Measurements from ENCODE around the gene CEP170.

The CEP170 gene

DNA sequence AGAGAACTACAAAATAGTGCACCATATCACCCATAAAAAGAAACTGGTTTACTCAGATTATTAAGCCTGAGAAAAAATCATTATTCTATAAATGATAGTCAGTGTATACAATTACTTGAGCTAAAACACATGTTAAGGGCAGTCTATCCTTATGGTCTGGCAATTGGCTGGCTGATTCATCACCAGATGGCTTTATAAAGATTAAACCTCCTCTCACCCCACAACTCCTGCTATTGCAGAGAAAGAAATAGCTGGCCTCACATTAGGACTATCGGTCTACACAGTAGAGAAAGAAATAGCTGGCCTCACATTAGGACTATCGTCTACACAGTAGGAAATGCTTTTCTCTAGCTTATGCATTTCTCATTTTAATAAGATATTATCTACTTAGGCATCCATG lies 21.2 kb downstream of the CEP170 start:
- no peaks in the 10 kb centered on the region for H3K27me3 ChIP-seq (ENCODE audit: control insufficient read depth, insufficient read depth, low read length)
- no peak overlapping the region for H3K27ac ChIP-seq
- H3K4me1 ChIP-seq = no peaks in the 10 kb centered on the region
- no peak overlapping the region for H3K4me3 ChIP-seq (ENCODE audit: low read depth, low read length)
- no peak overlapping the region for H2AFZ ChIP-seq
- H3K36me3 ChIP-seq (ENCODE audit: control insufficient read depth, insufficient read depth, low read length) = peaks cover 2% of the 10 kb centered on the region
- peaks cover 3% of the 10 kb centered on the region for H3K9me3 ChIP-seq (ENCODE audit: control insufficient read depth, low read length)
- H3K79me2 ChIP-seq = peaks cover 8% of the 10 kb centered on the region
- H3K9ac ChIP-seq = no peak overlapping the region
- TF ChIP-seq, protein P1, sequence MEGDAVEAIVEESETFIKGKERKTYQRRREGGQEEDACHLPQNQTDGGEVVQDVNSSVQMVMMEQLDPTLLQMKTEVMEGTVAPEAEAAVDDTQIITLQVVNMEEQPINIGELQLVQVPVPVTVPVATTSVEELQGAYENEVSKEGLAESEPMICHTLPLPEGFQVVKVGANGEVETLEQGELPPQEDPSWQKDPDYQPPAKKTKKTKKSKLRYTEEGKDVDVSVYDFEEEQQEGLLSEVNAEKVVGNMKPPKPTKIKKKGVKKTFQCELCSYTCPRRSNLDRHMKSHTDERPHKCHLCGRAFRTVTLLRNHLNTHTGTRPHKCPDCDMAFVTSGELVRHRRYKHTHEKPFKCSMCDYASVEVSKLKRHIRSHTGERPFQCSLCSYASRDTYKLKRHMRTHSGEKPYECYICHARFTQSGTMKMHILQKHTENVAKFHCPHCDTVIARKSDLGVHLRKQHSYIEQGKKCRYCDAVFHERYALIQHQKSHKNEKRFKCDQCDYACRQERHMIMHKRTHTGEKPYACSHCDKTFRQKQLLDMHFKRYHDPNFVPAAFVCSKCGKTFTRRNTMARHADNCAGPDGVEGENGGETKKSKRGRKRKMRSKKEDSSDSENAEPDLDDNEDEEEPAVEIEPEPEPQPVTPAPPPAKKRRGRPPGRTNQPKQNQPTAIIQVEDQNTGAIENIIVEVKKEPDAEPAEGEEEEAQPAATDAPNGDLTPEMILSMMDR (IDR thresholded peaks at IDR 0.05) = no peak
- H3K4me2 ChIP-seq (ENCODE audit: low read length) = no peak overlapping the region

GRCh38 chr1:243230914-243231313 lies 24.2 kb downstream of the CEP170 start:
- no peak overlapping the region for H3K4me3 ChIP-seq (ENCODE audit: low read depth, low read length)
- no peak overlapping the region for H3K4me2 ChIP-seq (ENCODE audit: low read length)
- no peaks in the 10 kb centered on the region for H3K4me1 ChIP-seq
- H3K79me2 ChIP-seq = peaks cover 8% of the 10 kb centered on the region
- TF ChIP-seq, protein P1 (IDR thresholded peaks at IDR 0.05) = no peak
- no peaks in the 10 kb centered on the region for H3K27me3 ChIP-seq (ENCODE audit: control insufficient read depth, insufficient read depth, low read length)
- H3K27ac ChIP-seq = no peak overlapping the region
- H3K36me3 ChIP-seq (ENCODE audit: control insufficient read depth, insufficient read depth, low read length) = peaks cover 2% of the 10 kb centered on the region
- peaks cover 3% of the 10 kb centered on the region for H3K9me3 ChIP-seq (ENCODE audit: control insufficient read depth, low read length)
- H2AFZ ChIP-seq = no peak overlapping the region
- H3K9ac ChIP-seq = no peak overlapping the region

- Histone ChIP-seq H3K27ac (no peak overlapping the region), H3K27me3 (ENCODE audit: control insufficient read depth, insufficient read depth, low read length) (no peaks in the 10 kb centered on the region), H3K9ac (no peak overlapping the region), H3K36me3 (ENCODE audit: control insufficient read depth, insufficient read depth, low read length) (peaks cover 2% of the 10 kb centered on the region), H3K79me2 (peaks cover 8% of the 10 kb centered on the region), H2AFZ (no peak overlapping the region), H3K4me2 (ENCODE audit: low read length) (no peak overlapping the region), H3K4me3 (ENCODE audit: low read depth, low read length) (no peak overlapping the region), H3K4me1 (no peaks in the 10 kb centered on the region), H3K9me3 (ENCODE audit: control insufficient read depth, low read length) (peaks cover 3% of the 10 kb centered on the region)
- TF ChIP-seq, protein P1 (IDR thresholded peaks at IDR 0.05) = no peak
Observed at GRCh38 chr1:243229526-243229925, 25.6 kb downstream of the CEP170 start.

DNA sequence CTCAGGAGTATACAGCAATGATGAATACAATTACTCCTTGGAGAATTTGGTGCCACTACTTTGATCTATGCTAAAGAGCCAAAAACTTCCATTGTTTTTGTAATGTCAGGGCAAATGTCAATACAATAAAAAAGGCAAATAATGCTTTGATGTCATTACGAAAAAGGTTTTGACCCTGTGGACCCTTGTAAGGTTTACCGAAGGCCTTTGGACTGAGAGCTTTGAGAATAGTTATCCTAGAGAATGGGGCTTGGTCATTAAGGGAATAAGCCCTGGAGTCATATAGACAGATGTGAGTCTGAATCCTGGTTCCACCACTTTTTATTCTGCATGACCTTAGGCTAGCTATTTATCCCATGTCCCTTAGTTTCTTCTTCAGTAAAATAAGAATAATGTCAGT lies 27.5 kb downstream of the CEP170 start:
- Histone ChIP-seq H2AFZ (no peak overlapping the region), H3K27ac (no peak overlapping the region), H3K9ac (no peak overlapping the region), H3K4me1 (no peaks in the 10 kb centered on the region), H3K36me3 (ENCODE audit: control insufficient read depth, insufficient read depth, low read length) (peaks cover 2% of the 10 kb centered on the region), H3K4me2 (ENCODE audit: low read length) (no peak overlapping the region), H3K79me2 (peaks cover 6% of the 10 kb centered on the region), H3K9me3 (ENCODE audit: control insufficient read depth, low read length) (peaks cover 3% of the 10 kb centered on the region), H3K4me3 (ENCODE audit: low read depth, low read length) (no peak overlapping the region), H3K27me3 (ENCODE audit: control insufficient read depth, insufficient read depth, low read length) (no peaks in the 10 kb centered on the region)
- TF ChIP-seq, protein P1 (IDR thresholded peaks at IDR 0.05) = no peak

DNA sequence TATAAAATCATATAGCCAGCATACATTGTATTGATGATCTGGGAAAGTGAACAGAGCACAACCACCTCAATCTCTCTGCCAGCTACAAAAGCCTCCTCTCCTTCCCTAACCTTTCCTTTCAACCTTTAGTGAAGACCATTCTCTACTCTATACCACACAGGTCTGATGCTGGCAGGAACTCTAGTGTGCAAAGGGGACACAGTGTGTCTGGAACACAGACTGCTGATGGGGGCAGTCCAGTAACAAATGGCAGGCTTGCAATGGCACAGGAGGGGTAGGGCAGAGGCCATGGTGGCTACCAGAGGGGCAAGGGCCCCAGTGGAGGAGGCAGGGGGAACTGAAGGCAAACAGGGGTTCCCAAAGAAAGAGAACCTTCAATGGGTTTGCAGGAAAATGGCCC lies 37.0 kb downstream of the CEP170 start:
- no peak overlapping the region for H3K4me3 ChIP-seq (ENCODE audit: low read depth, low read length)
- no peak overlapping the region for H2AFZ ChIP-seq
- no peak overlapping the region for H3K27ac ChIP-seq
- no peak overlapping the region for H3K9ac ChIP-seq
- peaks cover 2% of the 10 kb centered on the region for H3K79me2 ChIP-seq
- H3K27me3 ChIP-seq (ENCODE audit: control insufficient read depth, insufficient read depth, low read length) = no peaks in the 10 kb centered on the region
- H3K4me2 ChIP-seq (ENCODE audit: low read length) = no peak overlapping the region
- H3K4me1 ChIP-seq = no peaks in the 10 kb centered on the region
- TF ChIP-seq, protein P1 (IDR thresholded peaks at IDR 0.05) = no peak
- H3K36me3 ChIP-seq (ENCODE audit: control insufficient read depth, insufficient read depth, low read length) = no peaks in the 10 kb centered on the region
- no peaks in the 10 kb centered on the region for H3K9me3 ChIP-seq (ENCODE audit: control insufficient read depth, low read length)
